ENCODE data around the gene ALG14.

The ALG14 gene

DNA sequence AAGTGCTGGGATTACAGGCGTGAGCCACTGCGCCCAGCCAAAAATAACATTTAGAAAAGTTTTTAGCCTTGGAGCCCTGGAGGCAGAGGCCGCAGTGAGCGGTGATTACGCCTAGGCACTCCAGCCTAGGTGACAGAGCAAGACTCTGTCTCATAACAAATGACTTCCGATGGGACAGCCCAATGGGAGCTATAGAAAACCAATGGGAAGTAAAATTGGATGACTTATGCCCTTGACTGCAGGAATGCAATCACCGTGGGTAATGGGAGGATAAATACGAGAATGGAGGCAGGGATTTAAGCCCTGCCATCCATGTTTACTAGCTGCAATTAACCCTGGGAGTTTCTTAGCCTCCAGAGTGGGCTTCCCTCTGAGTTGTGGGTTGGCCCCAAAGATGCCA is 108.9 kb downstream of the ALG14 start:
- 84% methylated on average over 8 of the region's 8 CpGs for WGBS
- no peak overlapping the region for H3K9ac ChIP-seq (ENCODE audit: low read depth, low read length)
- H3K4me1 ChIP-seq (ENCODE audit: insufficient read depth, low read length): no peaks in the 10 kb centered on the region
- no peaks in the 10 kb centered on the region for H3K36me3 ChIP-seq (ENCODE audit: insufficient read depth, low read length)
- no peaks in the 10 kb centered on the region for H3K27me3 ChIP-seq (ENCODE audit: insufficient read depth, low read length)
- no peak overlapping the region for H3K4me3 ChIP-seq (ENCODE audit: low read length)
- H3K27ac ChIP-seq (ENCODE audit: low read depth, low read length): no peak overlapping the region
- no peaks in the 10 kb centered on the region for H3K9me3 ChIP-seq (ENCODE audit: insufficient read depth, low read depth, low read length)

GRCh38 chr1:94962409-94963265 is 110.1 kb downstream of the ALG14 start:
- Histone ChIP-seq H3K9ac (ENCODE audit: low read depth, low read length) (no peak overlapping the region), H3K9me3 (ENCODE audit: insufficient read depth, low read depth, low read length) (no peaks in the 10 kb centered on the region), H3K36me3 (ENCODE audit: insufficient read depth, low read length) (no peaks in the 10 kb centered on the region), H3K4me3 (ENCODE audit: low read length) (no peak overlapping the region), H3K4me1 (ENCODE audit: insufficient read depth, low read length) (no peaks in the 10 kb centered on the region), H3K27me3 (ENCODE audit: insufficient read depth, low read length) (no peaks in the 10 kb centered on the region), H3K27ac (ENCODE audit: low read depth, low read length) (no peak overlapping the region)
- WGBS: 90% methylated on average over 10 of the region's 10 CpGs

DNA sequence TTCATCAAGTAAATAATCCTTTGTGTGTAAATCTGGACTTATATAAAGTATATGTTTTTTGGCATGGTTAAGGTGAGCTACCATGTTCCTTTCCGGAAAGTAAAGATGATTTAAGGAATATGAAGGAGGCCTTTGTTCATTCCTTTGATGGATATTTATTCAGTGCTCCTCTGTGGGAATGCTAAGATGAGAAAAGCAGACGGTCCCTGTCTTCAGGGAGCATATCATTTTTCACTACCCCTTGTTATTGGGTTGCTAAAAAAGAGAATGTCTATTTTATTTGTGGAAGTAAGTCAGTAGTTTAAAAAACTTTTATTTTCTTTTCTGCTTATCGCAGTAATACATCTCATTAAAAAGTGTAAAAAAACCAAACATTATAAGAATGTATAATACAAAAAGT is 110.8 kb downstream of the ALG14 start:
- Histone ChIP-seq H3K27ac (ENCODE audit: low read depth, low read length) (no peak overlapping the region), H3K36me3 (ENCODE audit: insufficient read depth, low read length) (no peaks in the 10 kb centered on the region), H3K4me3 (ENCODE audit: low read length) (no peak overlapping the region)

GRCh38 chr1:94961582-94961981 is 111.2 kb downstream of the ALG14 start:
- Histone ChIP-seq H3K4me1 (ENCODE audit: insufficient read depth, low read length) (no peaks in the 10 kb centered on the region), H3K36me3 (ENCODE audit: insufficient read depth, low read length) (no peaks in the 10 kb centered on the region), H3K9me3 (ENCODE audit: insufficient read depth, low read depth, low read length) (no peaks in the 10 kb centered on the region), H3K4me3 (ENCODE audit: low read length) (no peak overlapping the region), H3K27me3 (ENCODE audit: insufficient read depth, low read length) (no peaks in the 10 kb centered on the region), H3K9ac (ENCODE audit: low read depth, low read length) (no peak overlapping the region), H3K27ac (ENCODE audit: low read depth, low read length) (no peak overlapping the region)
- WGBS: 89% methylated on average over 7 of the region's 7 CpGs

More for the DNA sequence above, 110.8 kb downstream of the ALG14 start:
- Histone ChIP-seq H3K27me3 (ENCODE audit: insufficient read depth, low read length) (no peaks in the 10 kb centered on the region), H3K9me3 (ENCODE audit: insufficient read depth, low read depth, low read length) (no peaks in the 10 kb centered on the region), H3K4me1 (ENCODE audit: insufficient read depth, low read length) (no peaks in the 10 kb centered on the region), H3K9ac (ENCODE audit: low read depth, low read length) (no peak overlapping the region)
- 90% methylated on average over 2 of the region's 3 CpGs for WGBS

- H3K9ac ChIP-seq (ENCODE audit: low read depth, low read length): no peak overlapping the region
- H3K36me3 ChIP-seq (ENCODE audit: insufficient read depth, low read length): no peaks in the 10 kb centered on the region
- no peaks in the 10 kb centered on the region for H3K27me3 ChIP-seq (ENCODE audit: insufficient read depth, low read length)
- WGBS: 98% methylated on average over 1 of the region's 1 CpG
- peaks cover 16% of the 10 kb centered on the region for H3K4me1 ChIP-seq (ENCODE audit: insufficient read depth, low read length)
- no peak overlapping the region for H3K4me3 ChIP-seq (ENCODE audit: low read length)
- H3K27ac ChIP-seq (ENCODE audit: low read depth, low read length): no peak overlapping the region
- H3K9me3 ChIP-seq (ENCODE audit: insufficient read depth, low read depth, low read length): 0 out of 2 replicates have a peak, but pooled peaks cover under 1% of the 10 kb centered on the region
These were observed 114.7 kb downstream of the ALG14 start for GRCh38 chr1:94958081-94958480.

- H3K36me3 ChIP-seq (ENCODE audit: insufficient read depth, low read length): no peaks in the 10 kb centered on the region
- H3K4me3 ChIP-seq (ENCODE audit: low read length): no peak overlapping the region
- 0 out of 2 replicates have a peak, but pooled peaks cover 2% of the 10 kb centered on the region for H3K9me3 ChIP-seq (ENCODE audit: insufficient read depth, low read depth, low read length)
- peaks cover 16% of the 10 kb centered on the region for H3K4me1 ChIP-seq (ENCODE audit: insufficient read depth, low read length)
- no peak overlapping the region for H3K27ac ChIP-seq (ENCODE audit: low read depth, low read length)
- no peaks in the 10 kb centered on the region for H3K27me3 ChIP-seq (ENCODE audit: insufficient read depth, low read length)
- WGBS: 83% methylated on average over 6 of the region's 6 CpGs
- no peak overlapping the region for H3K9ac ChIP-seq (ENCODE audit: low read depth, low read length)
These were observed 116.8 kb downstream of the ALG14 start for GRCh38 chr1:94955767-94956632.

- H3K36me3 ChIP-seq (ENCODE audit: insufficient read depth, low read length): no peaks in the 10 kb centered on the region
- 0 out of 2 replicates have a peak, but pooled peaks cover 2% of the 10 kb centered on the region for H3K9me3 ChIP-seq (ENCODE audit: insufficient read depth, low read depth, low read length)
- peaks cover 16% of the 10 kb centered on the region for H3K4me1 ChIP-seq (ENCODE audit: insufficient read depth, low read length)
- no peak overlapping the region for H3K4me3 ChIP-seq (ENCODE audit: low read length)
- H3K9ac ChIP-seq (ENCODE audit: low read depth, low read length): no peak overlapping the region
- H3K27me3 ChIP-seq (ENCODE audit: insufficient read depth, low read length): no peaks in the 10 kb centered on the region
- 75% methylated on average over 9 of the region's 9 CpGs for WGBS
- H3K27ac ChIP-seq (ENCODE audit: low read depth, low read length): no peak overlapping the region; the same call in 1 of the 2 replicates
These were observed 118.2 kb downstream of the ALG14 start for GRCh38 chr1:94954263-94955220.

DNA sequence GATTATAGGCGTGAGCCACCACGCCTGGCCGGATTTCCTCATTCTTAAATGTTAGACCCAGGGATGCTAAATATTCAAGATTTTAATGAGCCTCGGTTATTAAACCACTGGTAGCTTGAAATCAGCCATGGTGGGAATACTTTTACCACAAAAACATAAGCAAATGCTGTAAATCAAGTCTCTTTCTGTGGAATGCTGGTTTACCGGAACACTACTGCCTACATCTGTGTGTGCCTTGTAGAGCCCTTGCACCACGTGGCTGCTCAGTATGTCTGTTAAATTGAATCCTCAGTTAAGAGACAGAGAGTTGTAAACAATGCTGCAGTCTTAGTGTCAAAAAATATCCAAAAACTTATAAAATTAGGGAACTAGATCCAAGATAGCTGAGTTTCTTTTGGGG is 119.0 kb downstream of the ALG14 start:
- Histone ChIP-seq H3K4me3 (ENCODE audit: low read length) (no peak overlapping the region), H3K9ac (ENCODE audit: low read depth, low read length) (no peak overlapping the region), H3K27me3 (ENCODE audit: insufficient read depth, low read length) (no peaks in the 10 kb centered on the region), H3K27ac (ENCODE audit: low read depth, low read length) (no peak overlapping the region), H3K36me3 (ENCODE audit: insufficient read depth, low read length) (no peaks in the 10 kb centered on the region), H3K4me1 (ENCODE audit: insufficient read depth, low read length) (peaks cover 16% of the 10 kb centered on the region), H3K9me3 (ENCODE audit: insufficient read depth, low read depth, low read length) (0 out of 2 replicates have a peak, but pooled peaks cover 2% of the 10 kb centered on the region)
- 85% methylated on average over 6 of the region's 6 CpGs for WGBS

GRCh38 chr1:94953107-94953506 is 119.6 kb downstream of the ALG14 start:
- no peak overlapping the region for H3K4me3 ChIP-seq (ENCODE audit: low read length)
- H3K9me3 ChIP-seq (ENCODE audit: insufficient read depth, low read depth, low read length): 0 out of 2 replicates have a peak, but pooled peaks cover 2% of the 10 kb centered on the region
- no peak overlapping the region for H3K27ac ChIP-seq (ENCODE audit: low read depth, low read length)
- no peaks in the 10 kb centered on the region for H3K27me3 ChIP-seq (ENCODE audit: insufficient read depth, low read length)
- no peak overlapping the region for H3K9ac ChIP-seq (ENCODE audit: low read depth, low read length)
- H3K4me1 ChIP-seq (ENCODE audit: insufficient read depth, low read length): peaks cover 16% of the 10 kb centered on the region
- H3K36me3 ChIP-seq (ENCODE audit: insufficient read depth, low read length): no peaks in the 10 kb centered on the region

- Histone ChIP-seq H3K4me3 (ENCODE audit: low read length) (no peak overlapping the region), H3K27me3 (ENCODE audit: insufficient read depth, low read length) (no peaks in the 10 kb centered on the region), H3K27ac (ENCODE audit: low read depth, low read length) (no peak overlapping the region), H3K9ac (ENCODE audit: low read depth, low read length) (no peak overlapping the region), H3K9me3 (ENCODE audit: insufficient read depth, low read depth, low read length) (0 out of 2 replicates have a peak, but pooled peaks cover 2% of the 10 kb centered on the region), H3K36me3 (ENCODE audit: insufficient read depth, low read length) (no peaks in the 10 kb centered on the region), H3K4me1 (ENCODE audit: insufficient read depth, low read length) (peaks cover 16% of the 10 kb centered on the region)
- 93% methylated on average over 5 of the region's 5 CpGs for WGBS
These were observed 120.2 kb downstream of the ALG14 start for GRCh38 chr1:94952539-94952938.
